ENCODE data around the gene ARFGAP2.

- TF ChIP-seq EZH2 (IDR thresholded peaks at IDR 0.05; ENCODE audit: borderline replicate concordance, low read depth, low read length, severe bottlenecking) (no peak), GATA2 (IDR thresholded peaks at IDR 0.05; ENCODE audit: insufficient read depth, insufficient read length, low read depth, low read length) (no peak)
Observed at GRCh38 chr11:47164321-47164720, 12.4 kb downstream of the ARFGAP2 start.
